Nephron progenitor cell (in vitro differentiated cells): Measurements from ENCODE around the gene CNTNAP2.
A peak's percentile ranks its signal among the peaks of the same experiment; 100 is the strongest.
"Not testable (repeated sequence)": the region's sequence is repeated elsewhere in the genome, so short reads cannot be mapped to it uniquely, and the experiment has no call there.

ENCODE experiments used
- DNase-seq: peaks from one replicate; pipeline ENCODE4 v3.0.0; 2021
- H3K27ac Mint-ChIP-seq: 2 replicates; pipeline ENCODE4 v1.8.0; 2021; ENCODE audit warnings: mild to moderate bottlenecking, moderate library complexity, mixed read lengths
- H3K27me3 Mint-ChIP-seq: 2 replicates; pipeline ENCODE4 v1.8.0; 2021; ENCODE audit warnings: mild to moderate bottlenecking, low read depth, mixed read lengths; ENCODE audit not compliant: poor library complexity
- H3K36me3 Mint-ChIP-seq: 2 replicates; pipeline ENCODE4 v1.8.0; 2021; ENCODE audit warnings: low read depth, mixed read lengths
- H3K4me1 Mint-ChIP-seq: 2 replicates; pipeline ENCODE4 v1.8.0; 2021; ENCODE audit warnings: mixed read lengths
- H3K4me3 Mint-ChIP-seq: 2 replicates; pipeline ENCODE4 v1.8.0; 2021; ENCODE audit warnings: mild to moderate bottlenecking, moderate library complexity, mixed read lengths
- H3K9me3 Mint-ChIP-seq: 2 replicates; pipeline ENCODE4 v1.8.0; 2021; ENCODE audit warnings: mild to moderate bottlenecking, moderate library complexity, mixed read lengths
- TF ChIP-seq, protein P1 (sequence below): fragments of 200-600 bp; sonication (generic); IDR thresholded peaks from 2 replicates; pipeline ENCODE4 v1.5.0; 2021; ENCODE audit warnings: antibody characterized with exemption

CNTNAP2 gene

DNA sequence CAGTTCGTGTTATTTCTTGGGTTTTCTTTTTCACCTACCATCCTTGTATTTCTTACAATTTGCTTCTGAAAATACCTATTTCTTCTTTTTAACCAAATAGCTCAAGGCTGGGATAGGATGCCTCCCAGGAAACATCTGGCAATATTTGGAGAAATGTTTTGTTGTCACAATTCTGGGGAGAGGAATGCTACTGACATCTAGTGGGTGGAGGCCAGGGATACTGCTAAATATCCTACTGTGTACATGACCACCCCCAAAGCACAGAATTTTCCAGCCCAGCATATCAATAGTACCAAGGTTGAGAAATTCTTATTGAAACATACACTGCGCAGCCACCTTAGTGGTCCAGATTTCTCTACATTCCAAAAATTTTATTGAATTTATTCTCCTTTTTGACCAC lies 55.5 kb downstream of the CNTNAP2 start:
- Mint-ChIP-seq H3K4me3 (no peak overlapping the region), H3K36me3 (no peaks in the 10 kb centered on the region)

DNA sequence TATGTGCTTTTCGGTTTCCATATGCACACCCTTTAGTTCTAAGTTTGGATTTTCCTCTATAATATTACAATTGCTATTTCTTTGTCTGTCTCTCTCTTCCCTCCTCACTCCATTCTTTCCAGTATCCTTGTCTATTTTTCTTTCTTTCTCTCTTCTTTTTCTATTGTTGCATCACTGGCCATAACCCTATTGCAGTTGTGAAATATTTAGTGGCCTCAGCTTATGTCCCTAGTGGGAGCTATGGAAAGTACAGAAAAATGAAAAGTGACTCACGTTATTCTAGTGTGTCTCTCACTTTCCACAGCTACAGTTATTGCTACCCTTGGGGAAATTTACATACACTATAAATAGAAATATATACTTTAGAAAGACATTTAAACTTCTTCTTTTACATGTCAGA lies 59.1 kb downstream of the CNTNAP2 start:
- no peak for DNase-seq
- no peak overlapping the region for H3K27ac Mint-ChIP-seq
- no peaks in the 10 kb centered on the region for H3K36me3 Mint-ChIP-seq
- no peak overlapping the region for H3K4me3 Mint-ChIP-seq
- peaks cover 3% of the 10 kb centered on the region for H3K27me3 Mint-ChIP-seq
- TF ChIP-seq, protein P1, sequence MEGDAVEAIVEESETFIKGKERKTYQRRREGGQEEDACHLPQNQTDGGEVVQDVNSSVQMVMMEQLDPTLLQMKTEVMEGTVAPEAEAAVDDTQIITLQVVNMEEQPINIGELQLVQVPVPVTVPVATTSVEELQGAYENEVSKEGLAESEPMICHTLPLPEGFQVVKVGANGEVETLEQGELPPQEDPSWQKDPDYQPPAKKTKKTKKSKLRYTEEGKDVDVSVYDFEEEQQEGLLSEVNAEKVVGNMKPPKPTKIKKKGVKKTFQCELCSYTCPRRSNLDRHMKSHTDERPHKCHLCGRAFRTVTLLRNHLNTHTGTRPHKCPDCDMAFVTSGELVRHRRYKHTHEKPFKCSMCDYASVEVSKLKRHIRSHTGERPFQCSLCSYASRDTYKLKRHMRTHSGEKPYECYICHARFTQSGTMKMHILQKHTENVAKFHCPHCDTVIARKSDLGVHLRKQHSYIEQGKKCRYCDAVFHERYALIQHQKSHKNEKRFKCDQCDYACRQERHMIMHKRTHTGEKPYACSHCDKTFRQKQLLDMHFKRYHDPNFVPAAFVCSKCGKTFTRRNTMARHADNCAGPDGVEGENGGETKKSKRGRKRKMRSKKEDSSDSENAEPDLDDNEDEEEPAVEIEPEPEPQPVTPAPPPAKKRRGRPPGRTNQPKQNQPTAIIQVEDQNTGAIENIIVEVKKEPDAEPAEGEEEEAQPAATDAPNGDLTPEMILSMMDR = no peak
- peaks cover 9% of the 10 kb centered on the region for H3K4me1 Mint-ChIP-seq
- no peaks in the 10 kb centered on the region for H3K9me3 Mint-ChIP-seq

More for the DNA sequence above, 55.5 kb downstream of the CNTNAP2 start:
- H3K9me3 Mint-ChIP-seq = no peaks in the 10 kb centered on the region
- TF ChIP-seq, protein P1 = no peak
- peaks cover 5% of the 10 kb centered on the region for H3K4me1 Mint-ChIP-seq
- no peak for DNase-seq
- H3K27me3 Mint-ChIP-seq = no peaks in the 10 kb centered on the region
- H3K27ac Mint-ChIP-seq = no peak overlapping the region

DNA sequence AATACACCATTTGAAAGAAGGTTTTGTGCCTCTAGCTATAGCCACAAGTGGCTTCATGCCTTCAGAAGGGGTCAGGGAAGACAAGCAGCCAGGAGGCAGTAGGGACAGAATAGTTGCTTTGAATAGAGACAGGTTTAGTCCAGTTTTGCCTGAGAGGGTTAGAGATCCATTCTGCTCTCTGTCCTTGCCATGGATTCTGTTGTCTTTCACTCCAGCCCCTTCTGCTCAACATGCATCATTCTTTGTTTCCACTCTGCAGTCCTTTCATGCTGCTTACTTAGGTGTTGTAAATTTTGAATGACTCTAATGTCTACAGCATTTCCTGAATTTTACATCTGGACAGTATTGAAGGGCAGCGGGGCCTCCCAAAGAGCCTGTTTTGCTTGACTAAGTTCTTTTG lies 60.3 kb downstream of the CNTNAP2 start:
- Mint-ChIP-seq H3K4me3 (no peak overlapping the region), H3K4me1 (peaks cover 9% of the 10 kb centered on the region), H3K27ac (peak overlapping the region; percentile 71), H3K36me3 (no peaks in the 10 kb centered on the region), H3K9me3 (no peaks in the 10 kb centered on the region), H3K27me3 (peaks cover 3% of the 10 kb centered on the region)
- no peak for DNase-seq
- TF ChIP-seq, protein P1 = no peak

DNA sequence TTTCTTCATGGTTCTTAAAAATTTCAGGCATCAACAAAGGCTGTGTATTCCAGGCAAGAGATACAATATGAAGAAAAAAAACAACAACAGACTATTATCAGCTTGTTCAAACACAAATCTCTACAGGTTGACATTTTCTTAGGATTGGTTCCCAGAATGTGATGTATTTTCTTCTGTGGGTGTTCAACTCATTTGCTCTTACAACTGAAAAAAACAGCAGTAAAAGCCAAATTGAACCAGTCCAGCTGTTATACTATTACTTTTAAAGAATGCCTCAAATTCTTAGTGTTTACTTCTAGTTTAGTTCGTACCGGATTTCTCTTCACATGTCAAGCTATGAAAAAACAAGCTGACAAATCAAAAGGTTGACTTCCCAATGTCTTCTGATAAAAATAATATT lies 60.7 kb downstream of the CNTNAP2 start:
- Mint-ChIP-seq H3K4me3 (no peak overlapping the region), H3K9me3 (no peaks in the 10 kb centered on the region), H3K4me1 (peaks cover 9% of the 10 kb centered on the region), H3K36me3 (no peaks in the 10 kb centered on the region), H3K27ac (peak overlapping the region; percentile 71), H3K27me3 (peaks cover 3% of the 10 kb centered on the region)
- DNase-seq = no peak
- TF ChIP-seq, protein P1 = no peak

DNA sequence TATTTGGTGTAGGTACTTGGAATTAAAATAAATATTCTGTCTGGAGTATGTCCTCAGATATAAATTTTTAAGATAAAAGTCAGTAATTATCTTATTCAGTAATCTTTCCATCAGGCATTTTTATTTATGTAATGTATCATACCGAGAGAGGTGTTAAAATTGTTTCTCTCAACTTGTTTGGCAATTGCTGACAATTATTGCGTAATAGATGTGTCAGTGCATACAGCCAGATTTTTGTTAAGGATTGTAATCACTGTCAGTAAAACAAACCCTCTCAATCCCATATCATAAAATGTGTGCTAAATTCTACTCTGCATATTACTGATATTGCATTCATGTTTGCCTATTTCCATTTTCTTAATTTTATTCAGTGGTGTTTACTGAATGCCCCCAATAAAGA lies 69.2 kb downstream of the CNTNAP2 start:
- no peak for DNase-seq
- H3K9me3 Mint-ChIP-seq = peaks cover 8% of the 10 kb centered on the region

DNA sequence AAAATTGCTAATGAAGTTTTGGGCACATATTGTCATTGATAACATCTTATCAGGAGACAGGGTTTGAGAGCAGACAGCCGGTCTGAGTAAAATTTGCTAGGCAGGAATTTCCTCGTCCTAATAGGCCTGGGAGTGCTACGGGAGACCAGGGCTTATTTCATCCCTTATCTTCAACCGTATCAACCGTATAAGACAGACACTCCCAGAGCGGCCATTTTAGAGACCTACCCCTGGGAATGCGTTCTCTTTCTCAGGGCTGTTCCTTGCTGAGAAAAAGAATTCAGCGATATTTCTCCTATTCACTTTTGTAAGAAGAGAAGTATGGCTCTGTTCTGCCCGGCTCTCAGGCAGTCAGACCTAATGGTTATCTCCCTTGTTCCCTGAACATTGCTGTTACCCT lies 74.8 kb downstream of the CNTNAP2 start:
- H3K4me1 Mint-ChIP-seq = not testable (repeated sequence)

More for the DNA sequence above, 69.2 kb downstream of the CNTNAP2 start:
- no peaks in the 10 kb centered on the region for H3K4me1 Mint-ChIP-seq
- H3K27ac Mint-ChIP-seq = no peak overlapping the region
- H3K4me3 Mint-ChIP-seq = no peak overlapping the region
- no peaks in the 10 kb centered on the region for H3K36me3 Mint-ChIP-seq
- no peaks in the 10 kb centered on the region for H3K27me3 Mint-ChIP-seq
- TF ChIP-seq, protein P1 = no peak

More for the DNA sequence above, 74.8 kb downstream of the CNTNAP2 start:
- H3K27me3 Mint-ChIP-seq, H3K4me3 Mint-ChIP-seq, H3K27ac Mint-ChIP-seq, H3K36me3 Mint-ChIP-seq: not testable (repeated sequence)
- peaks cover 39% of the 10 kb centered on the region for H3K9me3 Mint-ChIP-seq
- peak; percentile 5 for DNase-seq
